ENCODE results near the gene MSH2.

Gene MSH2

DNA sequence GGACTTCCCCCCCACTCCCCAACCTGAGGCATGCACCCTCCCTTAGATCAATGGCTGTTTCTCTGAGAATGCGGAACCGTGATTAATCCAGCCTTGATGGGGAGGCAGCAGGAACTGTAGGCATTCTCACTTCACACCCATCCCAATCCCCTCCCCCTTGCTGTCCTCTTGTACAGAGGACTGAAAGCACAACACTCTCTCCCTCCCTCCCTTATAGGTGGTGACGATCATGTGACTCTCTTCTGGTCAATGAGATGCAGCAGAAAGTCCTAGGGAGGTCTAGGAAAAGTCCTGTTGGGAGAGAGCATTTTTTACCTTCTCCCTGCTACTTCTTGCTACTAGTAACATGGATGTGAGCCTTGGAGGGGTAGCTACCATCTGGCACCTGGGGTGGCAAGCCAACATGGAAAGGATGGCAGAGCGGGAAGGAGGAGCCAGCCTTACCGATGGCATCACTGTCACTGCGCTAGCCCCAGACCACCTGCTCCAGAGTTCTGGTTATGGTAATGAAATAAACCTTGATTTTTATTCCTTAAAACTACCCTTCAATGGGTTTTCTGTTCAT lies 106.9 kb downstream of the MSH2 start:
- DNase-seq (ENCODE audit: low spot score), result no peak
- in situ Hi-C loops (cut with MboI; ENCODE audit: low sequenced_read_pairs, unreplicated experiment), result loop anchor here (10.0 kb wide), 1 partner anchor 255 kb away; no protein-coding TSS in a partner anchor

DNA sequence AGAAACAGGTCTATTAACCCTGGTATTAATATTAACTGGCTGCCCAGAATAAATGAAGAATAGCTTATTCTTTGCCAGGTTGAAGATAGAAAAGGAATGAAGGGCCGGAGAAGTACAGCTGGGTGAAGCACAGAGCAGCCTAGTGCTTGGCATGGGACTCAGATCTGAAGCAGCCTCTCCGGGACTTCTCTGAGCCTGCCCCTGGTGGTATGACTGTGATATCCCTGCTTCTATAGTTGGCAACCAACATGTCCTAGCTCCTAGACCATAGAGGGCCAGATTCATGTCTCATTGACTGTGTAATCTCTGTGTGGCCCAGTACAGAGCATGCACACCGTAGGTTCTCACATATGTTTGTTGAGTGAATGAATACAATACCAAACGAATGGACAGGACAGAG lies 107.8 kb downstream of the MSH2 start:
- in situ Hi-C loops (cut with MboI; ENCODE audit: low sequenced_read_pairs, unreplicated experiment), result loop anchor here (10.0 kb wide), 1 partner anchor 254 kb away; no protein-coding TSS in a partner anchor
- no peak for DNase-seq (ENCODE audit: low spot score)
- TF ChIP-seq, protein P1, sequence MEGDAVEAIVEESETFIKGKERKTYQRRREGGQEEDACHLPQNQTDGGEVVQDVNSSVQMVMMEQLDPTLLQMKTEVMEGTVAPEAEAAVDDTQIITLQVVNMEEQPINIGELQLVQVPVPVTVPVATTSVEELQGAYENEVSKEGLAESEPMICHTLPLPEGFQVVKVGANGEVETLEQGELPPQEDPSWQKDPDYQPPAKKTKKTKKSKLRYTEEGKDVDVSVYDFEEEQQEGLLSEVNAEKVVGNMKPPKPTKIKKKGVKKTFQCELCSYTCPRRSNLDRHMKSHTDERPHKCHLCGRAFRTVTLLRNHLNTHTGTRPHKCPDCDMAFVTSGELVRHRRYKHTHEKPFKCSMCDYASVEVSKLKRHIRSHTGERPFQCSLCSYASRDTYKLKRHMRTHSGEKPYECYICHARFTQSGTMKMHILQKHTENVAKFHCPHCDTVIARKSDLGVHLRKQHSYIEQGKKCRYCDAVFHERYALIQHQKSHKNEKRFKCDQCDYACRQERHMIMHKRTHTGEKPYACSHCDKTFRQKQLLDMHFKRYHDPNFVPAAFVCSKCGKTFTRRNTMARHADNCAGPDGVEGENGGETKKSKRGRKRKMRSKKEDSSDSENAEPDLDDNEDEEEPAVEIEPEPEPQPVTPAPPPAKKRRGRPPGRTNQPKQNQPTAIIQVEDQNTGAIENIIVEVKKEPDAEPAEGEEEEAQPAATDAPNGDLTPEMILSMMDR (IDR thresholded peaks at IDR 0.05; ENCODE audit: borderline replicate concordance, control extremely low read depth, extremely low read depth, insufficient read depth, missing control alignments), result no peak

More for the DNA sequence above, 106.9 kb downstream of the MSH2 start:
- TF ChIP-seq, protein P1 (IDR thresholded peaks at IDR 0.05; ENCODE audit: borderline replicate concordance, control extremely low read depth, extremely low read depth, insufficient read depth, missing control alignments), result no peak

- no peak for DNase-seq (ENCODE audit: low spot score)
- TF ChIP-seq, protein P1 (IDR thresholded peaks at IDR 0.05; ENCODE audit: borderline replicate concordance, control extremely low read depth, extremely low read depth, insufficient read depth, missing control alignments), result no peak
- in situ Hi-C loops (cut with MboI; ENCODE audit: low sequenced_read_pairs, unreplicated experiment), result loop anchor here (10.0 kb wide), 1 partner anchor 252 kb away; no protein-coding TSS in a partner anchor
These were observed 109.7 kb downstream of the MSH2 start for GRCh38 chr2:47512581-47513083.

- TF ChIP-seq, protein P1 (IDR thresholded peaks at IDR 0.05; ENCODE audit: borderline replicate concordance, control extremely low read depth, extremely low read depth, insufficient read depth, missing control alignments), result no peak
- DNase-seq (ENCODE audit: low spot score), result no peak
- in situ Hi-C loops (cut with MboI; ENCODE audit: low sequenced_read_pairs, unreplicated experiment), result loop anchor here (10.0 kb wide), 1 partner anchor 251 kb away; no protein-coding TSS in a partner anchor
These were observed 111.1 kb downstream of the MSH2 start for GRCh38 chr2:47513981-47514520.

GRCh38 chr2:47516360-47517104 lies 113.6 kb downstream of the MSH2 start:
- no peak for DNase-seq (ENCODE audit: low spot score)
- in situ Hi-C loops (cut with MboI; ENCODE audit: low sequenced_read_pairs, unreplicated experiment), result loop anchor here (10.0 kb wide), 1 partner anchor 248 kb away; no protein-coding TSS in a partner anchor

More at GRCh38 chr2:47516360-47517104, 113.6 kb downstream of the MSH2 start:
- TF ChIP-seq, protein P1 (IDR thresholded peaks at IDR 0.05; ENCODE audit: borderline replicate concordance, control extremely low read depth, extremely low read depth, insufficient read depth, missing control alignments), result no peak
